ENCODE results near the gene RPUSD3.
"Not testable (repeated sequence)": the region's sequence is repeated elsewhere in the genome, so short reads cannot be mapped to it uniquely, and the experiment has no call there.

RPUSD3 gene, protein sequence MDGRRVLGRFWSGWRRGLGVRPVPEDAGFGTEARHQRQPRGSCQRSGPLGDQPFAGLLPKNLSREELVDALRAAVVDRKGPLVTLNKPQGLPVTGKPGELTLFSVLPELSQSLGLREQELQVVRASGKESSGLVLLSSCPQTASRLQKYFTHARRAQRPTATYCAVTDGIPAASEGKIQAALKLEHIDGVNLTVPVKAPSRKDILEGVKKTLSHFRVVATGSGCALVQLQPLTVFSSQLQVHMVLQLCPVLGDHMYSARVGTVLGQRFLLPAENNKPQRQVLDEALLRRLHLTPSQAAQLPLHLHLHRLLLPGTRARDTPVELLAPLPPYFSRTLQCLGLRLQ

DNA sequence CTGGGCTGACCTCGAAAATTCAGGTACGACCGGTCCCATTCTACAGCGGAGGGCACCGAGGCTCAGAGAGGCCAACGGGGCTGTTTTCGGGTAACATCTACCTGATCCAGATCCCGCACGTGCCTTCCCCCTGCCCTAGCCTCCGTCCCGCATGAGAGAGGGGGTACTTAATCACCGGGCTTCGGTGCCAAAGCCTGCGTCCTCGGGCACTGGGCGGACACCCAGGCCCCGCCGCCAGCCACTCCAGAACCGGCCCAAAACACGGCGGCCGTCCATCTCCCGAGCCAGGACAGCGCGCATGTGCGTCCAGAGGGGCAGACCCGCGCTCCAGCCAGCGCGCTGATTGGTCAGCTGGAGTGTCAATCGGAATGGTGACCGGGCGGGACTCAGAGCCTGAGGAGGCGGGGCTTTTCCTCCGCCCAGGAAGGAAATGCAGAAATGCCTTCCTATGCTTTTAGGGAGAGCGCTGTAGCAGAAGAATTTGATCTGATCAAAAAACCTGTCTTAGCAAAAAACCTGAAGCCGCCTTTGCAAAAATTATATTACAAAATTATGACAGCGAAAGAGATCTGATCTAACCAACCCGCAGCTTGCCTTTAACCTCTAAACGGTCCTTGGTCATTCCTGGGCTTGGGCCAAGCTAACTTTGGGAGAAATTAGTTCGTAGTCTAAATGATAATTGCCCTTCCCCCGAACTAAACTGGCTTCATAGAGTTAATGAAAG lies at the start of gene RPUSD3:
RPUSD3 (minus strand) TSS at position 294 of the 724 bp plus-strand sequence; CDS start at position 276, 18 bp downstream.
- peak; percentile 35 for DNase-seq

DNA sequence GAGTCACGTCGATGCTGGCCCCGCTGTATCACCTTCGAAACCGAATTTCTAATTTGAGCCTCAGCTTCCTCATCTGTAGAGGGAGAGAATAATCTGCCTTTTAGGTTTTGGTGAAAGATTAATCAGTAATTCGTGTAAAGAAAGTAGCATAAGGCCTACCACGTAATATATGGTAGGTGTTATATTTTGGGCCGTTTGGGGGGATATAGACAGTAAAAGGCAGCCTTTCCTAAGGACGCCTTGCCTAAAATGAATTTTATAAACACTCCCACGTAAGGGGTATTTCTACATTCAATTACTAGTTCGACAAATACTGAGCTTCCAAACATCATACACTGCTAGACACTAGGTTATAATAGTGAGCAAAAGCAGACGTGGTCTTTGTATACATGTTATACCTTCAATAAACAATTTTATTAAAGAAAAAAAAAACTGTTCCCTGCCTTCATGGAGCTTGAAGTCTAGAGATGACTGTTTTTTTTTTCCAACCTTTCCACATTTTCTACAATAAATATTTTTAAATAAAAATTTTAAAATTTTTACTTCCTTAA lies 47.3 kb upstream of the RPUSD3 start:
- DNase-seq = no peak

DNA sequence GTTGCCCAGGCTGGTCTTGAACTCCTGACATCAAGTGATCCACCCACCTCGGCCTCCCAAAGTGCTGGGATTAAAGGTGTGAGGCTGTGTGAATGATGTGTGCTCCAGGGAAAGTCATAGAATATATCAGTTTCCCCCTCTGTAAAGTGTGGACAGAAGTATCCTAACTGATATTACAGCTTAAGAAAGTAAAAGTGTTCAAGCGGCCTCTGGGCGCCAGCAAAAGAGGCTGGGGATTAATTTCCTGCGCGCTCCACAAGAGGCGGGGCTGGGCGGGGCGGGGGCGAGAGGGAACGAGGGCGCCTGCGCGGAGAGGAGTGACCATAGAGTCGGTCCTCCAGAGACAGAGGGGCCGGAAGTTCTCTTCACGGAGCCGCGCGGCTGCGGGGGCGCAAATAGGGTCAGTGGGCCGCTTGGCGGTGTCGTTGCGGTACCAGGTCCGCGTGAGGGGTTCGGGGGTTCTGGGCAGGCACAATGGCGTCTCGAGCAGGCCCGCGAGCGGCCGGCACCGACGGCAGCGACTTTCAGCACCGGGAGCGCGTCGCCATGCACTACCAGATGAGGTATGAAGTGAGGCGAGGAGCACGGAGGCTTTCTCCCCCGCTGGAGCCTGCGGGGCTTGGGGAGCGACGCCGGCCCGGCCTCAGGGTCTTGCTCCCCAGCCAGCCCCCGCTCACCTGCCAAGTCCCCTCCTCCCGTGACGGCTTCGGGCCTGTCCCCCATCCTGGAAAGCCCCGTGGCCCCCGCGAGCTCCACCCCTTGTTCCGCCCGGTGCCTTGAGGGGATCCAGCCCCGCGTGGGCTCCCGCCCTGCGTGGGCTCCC lies 46.7 kb upstream of the RPUSD3 start, which contains the start of gene JAGN1:
JAGN1 (plus strand) TSS at position 362 of the 823 bp plus-strand sequence; CDS start at position 475, 113 bp downstream.
- DNase-seq = peak; percentile 61

DNA sequence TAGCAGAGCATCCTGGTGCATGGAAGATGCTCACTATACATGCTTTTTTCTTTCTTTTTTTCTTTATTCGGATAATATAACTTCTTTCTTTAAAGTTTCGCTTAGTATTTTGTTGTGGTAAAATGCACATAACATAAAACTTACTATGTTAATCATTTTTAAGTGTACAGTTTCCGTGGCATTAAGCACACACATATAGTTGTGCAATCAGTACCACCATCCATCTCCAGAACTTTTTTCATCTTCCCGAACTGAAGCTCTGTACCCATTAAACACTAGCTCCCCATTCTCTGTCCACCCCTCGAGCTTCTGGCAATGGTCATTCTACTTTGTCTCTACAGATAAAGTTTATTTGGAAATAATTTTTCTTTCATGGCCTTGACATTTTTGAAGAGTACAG lies 45.6 kb upstream of the RPUSD3 start:
- no peak for DNase-seq

DNA sequence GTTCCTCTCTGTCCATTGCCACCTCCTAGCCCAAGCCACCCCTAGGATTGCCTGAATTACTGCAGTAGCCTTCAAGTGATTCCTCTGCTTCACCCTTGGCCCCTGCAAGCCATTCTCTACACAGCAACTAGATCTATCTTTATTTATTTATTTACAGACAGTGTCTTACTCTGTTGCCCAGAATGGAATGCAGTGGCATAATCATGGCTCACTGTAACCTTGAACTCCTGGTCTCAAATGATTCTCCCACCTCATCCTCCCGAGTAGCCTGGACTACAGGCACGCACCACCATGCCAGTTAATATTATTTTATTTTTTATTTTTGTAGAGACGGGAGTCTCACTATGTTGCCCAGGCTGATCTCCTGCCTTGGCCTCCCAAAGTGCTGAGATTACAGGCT lies 44.7 kb upstream of the RPUSD3 start:
- no peak for DNase-seq

DNA sequence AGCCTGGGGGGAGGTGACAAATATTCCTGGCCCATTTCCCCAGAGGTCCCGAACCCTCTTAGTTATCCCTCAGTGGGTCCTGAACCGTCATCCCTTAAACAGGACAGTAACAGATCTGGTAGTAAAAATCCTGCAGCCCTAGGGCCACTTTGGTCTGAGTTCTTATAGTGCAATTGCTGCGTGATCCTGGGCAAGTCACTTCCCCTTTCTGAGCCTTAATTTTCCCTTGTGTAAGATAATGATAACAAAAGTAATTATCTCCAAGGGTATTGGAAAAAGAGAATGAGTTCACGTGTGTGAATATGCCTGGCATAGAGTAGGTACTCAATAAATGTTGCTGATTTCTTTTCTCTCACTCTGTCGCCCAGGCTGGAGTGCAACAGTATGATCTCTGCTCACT lies 43.7 kb upstream of the RPUSD3 start:
- DNase-seq = no peak

DNA sequence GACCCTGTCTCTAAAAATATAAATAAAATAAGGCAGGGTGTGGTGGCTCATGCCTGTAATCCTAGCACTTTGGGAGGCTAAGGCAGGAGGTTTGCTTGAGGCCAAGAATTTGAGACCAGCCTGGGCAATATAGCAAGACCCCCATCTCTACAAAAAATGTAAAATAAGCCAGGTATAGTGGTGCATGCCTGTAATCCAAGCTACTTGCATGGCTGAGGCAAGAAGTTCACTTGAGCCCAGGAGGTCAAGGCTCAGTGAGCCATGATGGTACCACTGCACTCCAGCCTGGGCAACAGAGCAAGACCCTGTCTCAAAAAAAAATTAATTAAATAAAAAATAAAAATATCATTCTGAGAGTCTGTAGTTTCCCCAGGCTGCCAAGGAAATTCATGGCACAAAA lies 42.5 kb upstream of the RPUSD3 start:
- no peak for DNase-seq

DNA sequence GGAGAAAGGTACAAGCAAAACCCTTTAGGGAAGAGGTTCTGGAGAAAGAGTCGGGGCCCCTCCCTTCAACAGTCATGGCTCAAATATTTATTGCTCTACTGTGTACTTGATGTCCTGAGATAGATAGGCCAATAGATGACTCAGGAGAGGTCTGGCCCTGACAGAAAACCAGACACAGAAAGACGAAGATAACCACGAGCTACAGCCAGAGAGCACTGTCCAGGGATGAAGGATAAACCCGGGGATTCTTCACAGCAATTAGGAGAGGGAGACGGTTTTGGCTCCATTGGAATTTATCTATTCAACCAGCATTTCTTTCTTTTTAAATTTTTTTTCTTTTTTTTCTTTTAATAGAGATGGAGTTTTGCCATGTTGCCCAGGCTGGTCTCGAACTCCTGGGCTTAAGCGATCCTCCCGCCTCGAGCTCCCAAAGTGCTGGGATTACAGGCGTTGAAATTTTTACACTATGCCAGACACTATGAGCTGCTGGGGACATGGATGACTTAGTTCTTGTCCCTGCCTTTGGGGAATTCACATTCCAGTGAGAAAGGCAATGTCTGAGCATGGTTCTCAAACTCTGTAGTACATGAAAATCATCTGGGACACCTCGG lies 40.9 kb upstream of the RPUSD3 start:
- no peak for DNase-seq

DNA sequence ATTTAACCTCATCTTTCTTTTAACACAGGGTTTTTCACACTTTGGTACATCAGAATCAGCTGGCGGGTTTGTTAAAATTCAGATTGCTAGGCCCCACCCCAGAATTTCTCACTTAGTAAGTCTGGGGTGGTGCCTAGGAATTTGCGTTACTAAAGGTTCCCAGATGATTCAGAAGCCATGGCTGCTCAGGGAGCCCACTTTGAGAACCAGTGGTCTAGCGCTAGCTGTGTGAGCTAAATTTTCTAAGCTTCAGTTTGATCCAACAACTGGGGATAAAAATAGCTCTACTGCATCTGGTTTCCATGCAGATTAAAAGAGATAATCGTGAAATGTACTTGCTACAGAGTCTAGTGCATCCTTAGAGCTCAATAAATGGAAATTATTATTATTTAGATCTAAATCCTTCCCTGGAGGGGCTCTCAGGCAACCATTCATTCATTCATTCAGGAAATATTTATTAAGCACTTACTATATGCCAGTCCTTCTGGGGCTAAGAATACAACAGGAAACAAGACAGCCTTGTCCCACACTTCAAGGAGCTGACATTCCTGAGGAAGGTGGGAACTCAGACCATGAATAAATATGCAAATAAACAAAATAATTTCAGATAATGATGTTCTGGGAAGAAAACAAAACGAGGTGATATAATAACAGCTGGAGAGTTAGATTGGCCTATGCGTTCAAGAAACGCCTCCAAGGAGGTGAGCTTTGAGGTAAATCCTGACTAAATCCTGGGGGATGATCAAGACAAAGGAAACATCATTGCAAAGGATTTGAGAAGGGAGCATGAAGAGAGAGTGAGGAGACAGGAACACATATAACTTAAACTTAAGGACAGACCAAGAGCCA lies 40.1 kb upstream of the RPUSD3 start:
- DNase-seq = no peak

DNA sequence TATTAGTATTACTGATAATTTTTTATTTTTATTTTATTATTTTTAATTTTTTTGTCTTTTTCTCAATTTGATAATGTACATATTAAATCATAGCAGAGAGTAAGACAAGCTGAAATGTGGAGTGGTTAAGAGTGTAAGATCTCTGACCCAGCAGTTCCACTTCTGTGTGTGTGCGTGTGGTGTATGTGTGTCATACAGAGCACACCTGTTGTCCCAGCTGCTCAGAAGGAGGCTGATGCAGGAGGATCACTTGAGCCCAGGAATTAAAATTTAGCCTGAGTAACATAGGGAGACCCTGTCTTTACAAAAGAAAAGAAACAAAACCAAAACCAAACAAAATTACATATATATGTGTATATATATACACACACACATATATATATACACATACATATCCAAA lies 37.6 kb upstream of the RPUSD3 start:
- DNase-seq = no peak

DNA sequence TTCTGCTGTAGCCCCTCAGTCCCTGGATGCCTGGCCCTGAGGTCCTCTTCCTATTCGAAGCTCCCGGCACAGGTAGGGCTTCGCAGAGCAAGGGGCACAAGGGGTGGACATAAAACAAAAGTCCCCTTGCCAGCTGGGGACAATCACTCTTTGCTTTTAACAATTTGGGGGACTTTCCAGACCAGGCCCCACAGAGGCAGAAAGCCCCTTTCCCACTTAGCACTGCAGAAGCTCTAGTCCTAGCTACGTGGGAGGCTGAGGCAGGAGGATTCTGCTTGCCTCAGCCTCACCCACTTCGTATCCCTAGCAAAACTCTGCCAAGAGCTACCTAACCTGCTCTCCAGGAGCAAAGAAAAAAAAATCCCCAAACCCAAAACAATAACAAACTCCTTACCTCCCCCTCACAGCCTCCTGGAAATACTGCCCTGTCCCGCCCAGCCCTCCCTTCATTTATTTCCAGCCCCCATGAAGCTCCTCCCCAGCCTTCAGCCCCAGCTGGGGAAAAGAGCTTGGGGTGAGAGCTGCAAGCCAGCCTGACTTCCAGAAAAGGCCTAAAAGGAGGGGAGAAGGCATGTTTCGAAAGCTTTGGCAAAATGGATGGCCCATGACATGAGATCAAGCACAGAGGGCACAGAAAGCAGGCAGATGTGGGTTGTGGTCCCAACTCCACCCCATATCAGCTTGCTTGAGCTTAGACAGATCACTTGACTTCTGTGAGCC lies 36.2 kb upstream of the RPUSD3 start, which contains the start of gene CIDEC:
CIDEC (minus strand) TSS at position 424 of the 720 bp plus-strand sequence. CDS start 1,767 bp downstream, outside the sequence.
- DNase-seq = no peak

DNA sequence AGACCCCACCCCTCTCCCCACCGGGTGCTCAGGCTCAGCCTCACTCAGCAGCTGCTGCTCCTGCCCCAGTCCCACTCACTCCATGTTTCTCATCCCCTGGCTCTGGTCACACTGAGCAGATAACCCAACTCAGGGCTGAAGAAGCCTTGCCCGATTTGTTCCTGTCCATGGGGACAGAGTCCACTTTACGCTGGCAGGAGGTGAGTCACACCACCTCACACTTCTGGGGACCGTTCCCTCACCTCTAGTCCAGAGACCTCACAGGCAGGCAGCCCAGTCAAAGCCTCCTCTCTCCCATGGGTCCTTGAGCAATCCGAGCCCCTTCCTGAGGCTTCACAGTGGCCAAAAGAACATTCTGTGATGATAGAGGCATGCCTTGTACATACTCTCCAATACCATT lies 34.9 kb upstream of the RPUSD3 start:
- no peak for DNase-seq

DNA sequence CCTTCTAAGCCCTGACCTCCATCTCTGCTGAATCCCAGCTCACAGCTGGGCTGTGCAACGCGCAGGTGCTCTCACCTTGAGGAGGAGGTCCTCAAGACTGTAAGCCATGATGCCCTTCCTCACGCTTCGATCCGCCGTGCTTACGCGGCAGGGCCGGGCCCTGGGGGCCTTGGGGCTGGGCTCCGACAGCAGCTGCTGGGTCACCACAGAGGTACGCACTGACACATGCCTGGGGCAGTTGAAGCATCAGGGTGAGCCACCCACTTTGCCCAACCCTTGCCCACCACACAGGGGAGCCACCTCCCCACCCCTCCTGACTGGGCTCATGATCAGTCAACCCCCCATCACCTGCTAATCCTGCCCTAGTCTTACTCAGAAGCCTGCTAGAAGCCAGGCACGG lies 33.2 kb upstream of the RPUSD3 start:
- no peak for DNase-seq

DNA sequence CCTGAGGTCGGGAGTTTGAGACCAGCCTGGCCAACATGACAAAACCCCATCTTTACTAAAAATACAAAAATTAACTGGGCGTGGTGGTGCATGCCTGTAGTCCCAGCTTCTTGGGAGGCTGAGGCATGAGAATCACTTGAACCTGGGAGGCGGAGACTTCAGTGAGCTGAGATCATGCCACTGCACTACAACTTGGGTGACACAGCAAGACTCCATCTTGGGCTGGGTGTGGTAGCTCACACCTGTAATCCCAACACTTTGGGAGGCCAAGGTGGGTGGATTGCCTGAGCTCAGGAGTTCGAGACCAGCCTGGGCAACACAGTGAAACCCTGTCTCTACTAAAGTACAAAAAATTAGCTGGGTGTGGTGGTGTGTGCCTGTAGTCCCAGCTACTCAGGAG lies 32.4 kb upstream of the RPUSD3 start:
- DNase-seq = not testable (repeated sequence)

DNA sequence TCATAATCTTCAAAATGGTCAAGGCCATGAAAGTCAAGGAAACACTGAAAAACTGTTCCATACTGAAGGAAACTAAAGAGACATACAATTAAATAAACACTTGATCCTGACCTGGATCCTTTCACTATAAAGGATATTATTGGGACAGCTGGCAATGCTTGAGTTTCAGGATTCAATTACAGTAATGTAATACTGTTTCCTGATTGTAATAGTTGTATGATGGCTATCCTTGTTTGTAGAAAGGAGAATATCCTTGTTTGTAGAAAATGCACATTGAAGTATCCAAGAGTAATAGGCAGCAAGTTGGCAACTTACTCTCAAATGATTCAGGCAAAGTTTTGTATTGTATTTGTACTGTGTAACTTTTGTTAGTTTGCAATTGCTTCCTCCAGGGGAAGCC lies 31.6 kb upstream of the RPUSD3 start:
- DNase-seq = peak; percentile 21

DNA sequence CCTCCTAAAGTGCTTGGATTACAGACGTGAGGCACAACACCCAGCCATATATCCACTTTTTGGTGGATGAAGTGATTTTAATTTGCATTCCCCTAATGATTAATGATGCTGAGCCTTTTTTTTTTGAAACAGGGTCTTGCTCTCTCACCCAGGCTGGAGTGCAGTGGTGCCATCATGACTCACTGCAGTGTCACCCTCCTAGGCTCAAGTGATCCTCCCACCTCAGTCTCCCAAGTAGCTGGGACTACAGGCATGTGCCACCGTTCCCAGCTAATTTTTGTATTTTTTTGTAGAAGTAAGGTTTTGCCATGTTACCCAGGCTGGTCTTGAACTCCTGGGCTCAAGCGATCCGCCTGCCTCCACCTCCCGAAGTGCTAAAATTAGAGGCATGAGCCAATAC lies 28.3 kb upstream of the RPUSD3 start:
- not testable (repeated sequence) for DNase-seq

DNA sequence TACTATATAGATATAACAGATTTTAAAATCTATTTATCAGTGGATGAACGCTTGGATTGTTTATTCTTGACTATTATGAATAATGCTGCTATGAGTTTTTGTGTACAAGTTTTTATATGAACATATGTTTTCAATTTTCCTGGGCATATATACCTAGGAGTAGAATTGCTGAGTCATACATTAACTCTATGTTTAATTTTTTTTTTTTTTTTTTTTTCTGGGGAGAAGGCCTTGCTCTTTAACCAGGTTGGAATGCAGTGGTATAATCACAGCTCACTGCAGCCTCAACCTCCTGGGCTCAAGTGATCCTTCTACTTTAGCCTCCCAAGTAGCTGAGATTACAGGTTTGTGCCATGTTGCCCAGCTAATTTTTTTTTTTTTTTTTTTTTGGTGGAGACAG lies 27.2 kb upstream of the RPUSD3 start:
- no peak for DNase-seq

DNA sequence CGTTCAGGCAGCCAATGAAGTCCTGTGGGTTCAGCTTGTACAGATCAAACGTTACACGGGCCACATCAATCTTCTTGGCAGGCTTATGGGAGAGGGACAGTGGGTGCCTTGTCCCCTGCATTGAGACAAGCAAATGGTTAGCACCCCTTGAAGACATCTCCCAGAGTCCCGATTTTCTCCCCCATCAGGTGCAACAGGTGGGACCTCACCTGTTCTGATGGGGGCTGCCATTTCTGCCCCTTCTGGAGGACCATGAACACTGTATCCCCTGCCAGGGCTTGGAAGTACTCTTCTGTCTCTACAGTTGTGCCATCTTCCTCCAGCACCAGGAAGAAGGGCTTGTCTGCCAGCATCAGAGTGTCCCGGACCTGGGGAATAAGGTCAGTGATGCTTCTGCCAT lies 26.1 kb upstream of the RPUSD3 start:
- no peak for DNase-seq

DNA sequence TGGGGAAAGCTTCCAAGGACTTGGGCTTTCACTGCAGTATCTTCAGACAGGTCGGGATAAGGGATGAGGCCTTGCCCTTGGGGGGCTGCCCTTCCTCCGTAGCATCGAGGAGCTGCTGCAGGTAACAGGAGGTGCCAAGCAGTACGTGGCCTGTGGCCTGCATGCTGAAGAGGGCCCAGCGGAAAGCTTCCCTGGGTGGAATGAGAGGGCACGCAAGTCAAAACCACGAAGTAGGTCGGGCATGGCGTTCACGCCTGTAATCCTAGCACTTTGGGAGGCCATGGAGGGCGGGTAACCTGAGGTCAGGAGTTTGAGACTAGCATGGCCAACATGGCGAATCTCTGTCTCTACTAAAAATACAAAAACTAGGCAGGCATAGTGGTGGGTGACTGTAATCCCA lies 23.3 kb upstream of the RPUSD3 start:
- DNase-seq = no peak

DNA sequence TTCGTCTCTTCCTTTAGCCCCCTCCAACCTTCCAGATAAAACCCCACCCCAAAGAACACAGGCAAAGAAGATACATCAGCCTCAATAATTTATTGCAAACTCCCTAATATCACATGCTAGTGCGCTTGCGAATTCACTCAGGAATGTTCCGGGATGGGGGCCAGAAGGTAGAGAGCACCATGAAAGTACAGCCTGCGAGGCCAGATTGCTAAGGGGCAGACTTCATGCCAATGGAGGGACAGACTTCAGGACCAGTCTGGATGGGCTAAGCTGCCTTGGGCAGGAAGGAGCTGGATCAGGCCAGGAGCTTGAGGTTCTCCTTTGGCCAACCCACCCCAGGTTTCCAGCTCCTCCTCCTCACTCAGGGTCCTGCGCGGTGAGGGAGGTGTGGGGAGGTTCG lies 22.8 kb upstream of the RPUSD3 start:
- DNase-seq = no peak

DNA sequence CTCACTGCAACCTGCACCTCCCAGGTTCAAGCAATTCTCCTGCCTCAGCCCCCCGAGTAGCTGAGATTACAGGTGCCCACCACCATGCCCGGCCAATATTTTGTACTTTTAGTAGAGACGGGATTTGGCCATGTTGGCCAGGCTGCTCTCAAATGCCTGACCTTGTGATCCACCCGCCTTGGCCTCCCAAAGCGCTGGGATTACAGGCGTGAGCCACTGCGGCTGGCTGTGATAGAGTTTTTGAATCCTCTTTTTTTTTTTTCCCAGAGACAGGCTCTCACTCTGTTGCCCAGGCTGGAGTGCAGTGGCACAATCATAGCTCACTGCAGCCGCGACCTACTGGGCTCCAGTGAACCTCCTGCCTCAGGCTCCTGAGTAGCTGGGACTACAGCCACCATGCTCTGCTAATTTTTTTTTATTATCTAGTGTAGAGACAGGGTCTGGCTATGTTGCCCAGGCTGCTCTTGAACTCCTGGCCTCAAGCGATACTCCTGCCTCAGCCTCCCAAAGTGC lies 21.4 kb upstream of the RPUSD3 start:
- not testable (repeated sequence) for DNase-seq

Measured in NCI-H510A (cell line).